GM20431 (cell line): ENCODE measurements around the gene SLC25A29.

Source experiments
- in situ Hi-C: fragments of 300-500 bp; cut with MseI, MboI; formaldehyde crosslinking; loops from one replicate; pipeline ENCODE4 v1.15.0; 2020; ENCODE audit warnings: low sequenced_read_pairs; ENCODE audit not compliant: unreplicated experiment

Gene SLC25A29

GRCh38 chr14:100332797-100333196 is 26.6 kb upstream of the SLC25A29 start:
- in situ Hi-C loops, result no loop called here

DNA sequence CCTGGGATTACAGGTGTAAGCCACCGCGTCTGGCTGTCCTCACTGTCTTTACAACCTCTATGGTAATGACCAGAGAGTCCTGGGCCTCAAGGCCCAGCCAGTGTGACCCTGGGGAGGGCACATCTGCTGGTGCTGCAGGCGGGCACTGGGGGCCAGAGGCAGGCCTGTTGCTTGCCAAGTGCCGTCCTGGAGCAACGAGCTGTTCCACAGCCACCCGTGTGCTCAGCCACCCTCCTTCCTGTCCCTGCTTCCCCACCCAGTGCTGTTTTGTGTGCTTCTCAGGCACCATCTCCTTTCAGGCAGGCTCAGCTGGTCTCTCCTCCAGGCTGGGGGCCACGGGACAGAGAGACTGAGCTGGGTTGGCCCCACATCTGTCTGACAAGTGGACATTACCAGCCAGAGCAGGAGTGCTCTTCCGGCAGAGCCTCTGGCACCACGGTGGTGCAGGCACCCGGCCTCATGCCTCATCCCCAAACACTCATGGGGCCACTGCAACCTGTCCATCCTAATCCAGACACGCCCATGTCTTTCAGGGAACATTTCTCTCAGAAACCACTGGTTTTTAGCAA is 25.9 kb upstream of the SLC25A29 start:
- in situ Hi-C loops, result no loop called here

DNA sequence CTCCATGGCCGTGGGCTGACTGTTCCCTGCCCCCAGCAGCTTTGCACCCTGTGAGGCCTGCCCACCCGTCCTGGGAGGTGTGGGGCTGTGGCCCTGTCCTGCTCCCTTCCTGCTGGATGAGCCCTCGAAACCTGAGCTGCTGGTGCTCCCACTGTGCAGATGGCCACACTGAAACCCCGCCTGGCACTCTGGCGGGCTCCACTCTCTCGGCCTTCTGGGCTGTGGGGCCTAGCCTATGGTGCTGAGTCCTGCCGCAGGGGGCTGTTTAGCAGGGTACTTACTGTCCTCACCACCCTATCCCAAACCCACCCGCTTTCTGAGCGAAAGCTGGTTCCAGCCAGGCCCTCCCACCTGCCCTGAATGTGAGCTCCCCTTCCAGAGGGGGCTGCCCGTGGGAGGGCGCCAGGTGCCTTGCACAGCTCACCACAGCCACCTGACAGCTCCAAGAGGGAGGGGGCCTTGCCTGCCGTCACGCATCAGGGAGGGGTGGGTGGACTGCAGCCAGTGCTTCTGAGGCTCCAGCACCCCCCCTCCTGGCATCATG is 24.2 kb upstream of the SLC25A29 start:
- in situ Hi-C loops, result no loop called here

GRCh38 chr14:100330007-100330344 is 23.7 kb upstream of the SLC25A29 start:
- in situ Hi-C loops, result no loop called here

- in situ Hi-C loops, result no loop called here
Measured at GRCh38 chr14:100329233-100330006, 23.2 kb upstream of the SLC25A29 start.

DNA sequence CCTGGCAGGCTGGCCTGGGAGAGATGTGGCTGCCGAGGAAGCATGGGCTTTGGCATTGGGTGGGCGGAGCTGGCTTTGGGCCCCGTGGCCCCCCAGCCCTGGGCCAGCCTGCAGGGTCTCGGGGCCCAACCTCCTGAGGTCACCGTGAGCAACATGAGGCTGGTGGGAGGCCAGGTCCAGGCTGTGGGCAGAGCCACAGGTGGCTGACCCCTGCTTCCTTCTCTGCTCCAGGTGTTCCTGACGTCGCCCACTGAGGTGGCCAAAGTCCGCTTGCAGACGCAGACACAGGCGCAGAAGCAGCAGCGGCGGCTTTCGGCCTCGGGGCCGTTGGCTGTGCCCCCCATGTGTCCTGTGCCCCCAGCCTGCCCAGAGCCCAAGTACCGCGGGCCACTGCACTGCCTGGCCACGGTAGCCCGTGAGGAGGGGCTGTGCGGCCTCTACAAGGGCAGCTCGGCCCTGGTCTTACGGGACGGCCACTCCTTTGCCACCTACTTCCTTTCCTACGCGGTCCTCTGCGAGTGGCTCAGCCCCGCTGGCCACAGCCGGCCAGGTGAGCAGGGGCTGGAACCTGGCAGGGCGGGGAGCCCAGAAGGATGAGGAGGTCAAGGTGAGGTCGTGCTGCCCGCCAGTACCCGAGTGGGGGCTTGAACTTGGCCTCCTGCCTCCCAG is 22.4 kb upstream of the SLC25A29 start:
- in situ Hi-C loops, result no loop called here

GRCh38 chr14:100327128-100327527 is 20.9 kb upstream of the SLC25A29 start:
- in situ Hi-C loops, result no loop called here

GRCh38 chr14:100325958-100326357 is 19.7 kb upstream of the SLC25A29 start:
- in situ Hi-C loops, result no loop called here

DNA sequence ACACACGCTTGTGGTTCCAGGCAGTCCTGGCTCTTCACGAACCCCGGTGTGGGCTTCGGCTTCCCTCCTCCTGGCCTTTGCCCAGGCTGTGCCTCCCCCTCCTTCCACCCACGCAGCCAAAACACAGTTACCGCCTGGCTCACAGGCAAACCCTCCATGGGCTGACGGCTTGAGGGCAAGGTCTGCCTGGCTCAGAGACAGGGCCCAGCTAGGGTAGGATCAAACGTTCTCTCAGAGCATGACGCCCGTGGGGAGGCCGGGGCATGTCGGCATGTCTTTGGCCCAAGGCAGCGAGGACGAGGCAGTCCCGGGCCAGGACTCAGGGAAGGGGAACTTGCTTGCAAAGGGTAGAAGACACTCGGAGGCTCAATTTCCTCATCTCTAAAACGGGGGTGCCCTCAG is 19.0 kb upstream of the SLC25A29 start:
- in situ Hi-C loops, result no loop called here

DNA sequence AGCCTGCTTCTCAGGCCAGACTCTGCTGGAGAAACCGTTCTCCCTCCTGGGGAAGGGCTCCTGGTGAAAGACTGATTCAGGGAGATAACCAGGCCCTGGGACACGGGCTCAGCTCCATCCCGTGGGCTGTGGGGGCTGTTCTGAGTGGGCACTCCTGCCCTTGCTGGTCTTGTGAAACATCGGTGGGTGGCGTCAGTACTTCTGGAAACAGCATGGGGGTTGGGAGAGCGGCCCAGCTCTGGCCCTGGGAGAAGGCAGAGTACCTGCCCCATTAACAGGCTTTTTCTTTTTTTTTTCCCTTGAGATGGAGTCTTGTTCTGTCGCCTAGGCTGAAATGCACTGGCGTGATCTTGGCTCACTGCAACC is 17.7 kb upstream of the SLC25A29 start:
- in situ Hi-C loops, result no loop called here

- in situ Hi-C loops, result no loop called here
Measured at GRCh38 chr14:100323121-100323941, 17.1 kb upstream of the SLC25A29 start, which contains the start of gene SLC25A47. SLC25A47 (plus strand) TSS chr14:100323339; CDS start chr14:100323415, 76 bp downstream.

DNA sequence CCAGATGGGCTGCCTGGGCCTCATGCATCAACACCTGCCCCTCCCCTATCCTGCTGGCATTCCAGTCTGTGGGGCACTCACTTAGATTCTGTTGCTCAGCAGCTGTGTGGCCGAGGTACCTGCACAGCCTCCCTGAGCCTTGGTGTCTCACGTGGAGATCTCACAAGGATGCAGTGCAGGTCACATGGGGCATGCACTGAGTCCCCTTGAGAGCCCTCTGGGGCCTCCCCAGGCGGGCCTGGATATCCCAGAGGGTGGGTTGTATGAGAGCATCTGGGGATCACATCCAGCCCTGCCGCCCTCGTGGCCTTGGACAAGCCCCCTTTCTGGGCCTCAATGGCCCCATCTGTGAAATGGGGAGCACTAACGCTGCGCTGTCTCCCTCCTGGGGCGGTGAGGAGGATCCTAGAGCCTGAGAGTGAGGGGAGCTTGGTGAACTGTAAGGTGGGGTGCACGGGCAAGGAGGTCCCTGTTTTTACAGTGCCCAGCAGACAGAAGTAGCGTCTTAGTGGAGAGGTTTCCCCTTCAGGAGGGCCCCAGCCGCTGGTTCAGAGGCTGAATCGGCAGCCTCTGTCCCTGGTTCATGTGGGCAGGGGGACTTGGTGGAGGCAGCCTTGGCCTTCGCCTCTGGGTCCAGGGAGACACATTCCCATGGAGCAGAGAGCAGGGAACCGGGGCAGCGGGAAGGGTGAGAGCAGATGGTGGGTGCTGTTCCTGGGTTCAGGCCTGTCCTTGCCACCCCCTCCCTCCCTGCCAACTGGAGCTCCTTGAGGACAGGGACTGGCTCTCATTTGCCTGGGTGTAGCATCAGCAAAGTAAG is 16.1 kb upstream of the SLC25A29 start:
- in situ Hi-C loops, result no loop called here

- in situ Hi-C loops, result no loop called here
Measured at GRCh38 chr14:100321473-100322137, 15.4 kb upstream of the SLC25A29 start.

GRCh38 chr14:100320157-100320856 is 14.1 kb upstream of the SLC25A29 start:
- in situ Hi-C loops, result no loop called here

DNA sequence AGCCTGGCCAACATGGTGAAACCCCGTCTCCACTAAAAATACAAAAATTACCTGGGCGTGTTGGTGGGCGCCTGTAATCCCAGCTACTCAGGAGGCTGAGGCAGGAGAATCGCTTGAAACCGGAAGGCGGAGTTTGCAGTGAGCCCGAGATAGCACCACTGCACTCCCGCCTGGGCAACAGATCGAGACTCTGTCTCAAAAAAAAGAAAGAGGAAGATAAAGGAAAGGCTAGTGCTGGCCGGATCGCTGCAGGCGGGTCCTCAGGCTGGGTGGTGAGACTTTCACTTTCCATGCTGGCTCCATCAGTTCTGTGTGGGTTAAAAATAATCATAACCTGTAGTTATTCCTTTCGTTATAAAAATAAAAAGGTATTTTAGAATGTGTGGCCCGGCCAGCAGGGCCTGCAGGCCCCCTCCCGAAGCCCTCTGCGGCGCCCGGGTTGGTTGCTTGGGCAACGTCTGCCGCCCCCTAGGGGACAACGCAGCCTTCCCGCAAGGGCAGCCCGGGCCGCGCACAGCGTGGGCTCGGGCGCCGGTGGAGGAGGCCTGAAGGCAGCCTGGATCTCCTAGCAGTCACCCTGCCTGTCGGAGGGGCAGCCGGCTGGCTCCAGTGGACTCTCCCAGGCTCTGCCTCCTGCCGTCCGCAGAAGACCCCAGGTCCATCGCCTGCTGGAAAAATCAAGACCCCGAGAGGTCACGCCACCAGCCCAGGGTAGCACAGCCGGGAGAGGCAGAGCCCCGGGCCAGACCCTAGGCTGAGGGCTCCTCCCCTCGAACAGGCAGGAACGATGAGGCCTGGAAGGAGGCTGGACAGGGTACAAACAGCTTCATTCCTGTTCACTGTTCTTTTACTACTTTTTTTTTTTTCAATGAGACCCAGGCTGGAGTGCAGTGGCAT is 11.9 kb upstream of the SLC25A29 start:
- in situ Hi-C loops, result no loop called here

- in situ Hi-C loops, result no loop called here
Measured at GRCh38 chr14:100317389-100317788, 11.1 kb upstream of the SLC25A29 start.

DNA sequence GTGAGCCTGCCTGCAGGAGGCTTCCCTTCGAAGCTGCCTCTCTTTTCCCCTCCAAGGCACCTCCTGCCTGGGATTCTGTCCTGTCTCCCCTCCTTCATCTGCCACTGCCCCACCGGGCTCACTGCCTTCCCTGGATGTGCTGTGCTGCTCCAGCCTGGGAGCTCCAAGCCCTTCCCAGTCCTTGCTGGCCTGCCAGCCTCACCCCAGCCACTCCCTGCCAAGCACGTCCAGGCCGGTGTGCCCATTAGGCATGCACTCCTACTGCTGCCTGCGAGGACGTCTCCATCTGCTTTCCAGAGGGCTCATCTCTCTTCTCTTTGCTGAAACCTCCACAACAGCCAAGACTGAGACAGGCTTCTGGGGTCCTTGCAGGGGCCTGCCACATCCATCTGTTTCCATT is 8.5 kb upstream of the SLC25A29 start:
- in situ Hi-C loops, result no loop called here
